ENCODE data around the gene FBXO39.
"Not testable (repeated sequence)": the region's sequence is repeated elsewhere in the genome, so short reads cannot be mapped to it uniquely, and the experiment has no call there.

The FBXO39 gene

DNA sequence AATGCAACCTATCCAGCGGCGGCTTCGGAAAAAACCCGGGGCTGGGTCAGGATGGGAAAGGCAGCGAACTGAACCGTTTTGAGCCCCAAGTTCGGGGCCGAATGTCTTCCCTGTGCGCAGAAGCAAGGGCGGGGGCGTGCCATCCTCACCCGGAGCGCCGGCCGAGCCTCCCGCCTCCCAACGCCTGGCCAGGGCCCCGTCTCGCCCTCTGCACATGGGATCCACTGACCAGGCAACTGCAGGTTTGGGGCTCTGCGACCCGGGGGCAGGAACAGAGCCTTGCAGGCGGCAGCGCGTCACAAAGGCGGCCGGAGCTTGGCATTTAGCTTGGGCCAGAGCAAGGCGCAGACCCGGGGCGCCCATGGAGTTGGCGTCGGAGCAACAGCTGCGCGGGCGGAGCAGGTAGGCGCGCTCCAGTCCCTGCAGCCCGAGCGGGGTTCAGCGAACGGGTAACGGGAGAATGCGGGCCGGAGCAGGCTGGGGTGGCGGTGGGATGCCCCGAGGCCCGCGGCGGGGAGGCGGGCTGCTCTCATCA is at the start of gene FBXO39:
FBXO39 (plus strand) TSS at position 345 of the 535 bp plus-strand sequence. CDS start 3,654 bp downstream, outside the sequence.
- no peak for DNase-seq

DNA sequence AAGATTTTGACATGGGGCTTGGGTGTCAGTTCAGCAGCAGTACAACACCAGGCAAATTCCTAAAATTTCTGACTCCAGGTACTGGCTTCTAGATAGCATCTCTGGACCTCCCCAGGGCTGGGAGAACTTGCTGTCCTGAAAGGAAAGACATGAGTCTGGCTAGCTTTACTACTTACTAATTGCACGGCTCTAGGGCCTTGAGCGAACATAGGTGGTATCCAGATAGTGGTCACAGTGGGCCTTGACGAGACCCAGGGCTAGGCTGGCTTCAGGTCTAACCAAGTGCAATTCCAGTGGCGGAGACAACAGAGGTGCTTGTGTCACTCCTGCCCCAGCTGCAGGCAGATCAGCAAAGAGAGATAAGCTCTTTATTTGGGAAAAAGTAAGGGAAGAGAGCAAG is 46.5 kb upstream of the FBXO39 start:
- no peak for DNase-seq

DNA sequence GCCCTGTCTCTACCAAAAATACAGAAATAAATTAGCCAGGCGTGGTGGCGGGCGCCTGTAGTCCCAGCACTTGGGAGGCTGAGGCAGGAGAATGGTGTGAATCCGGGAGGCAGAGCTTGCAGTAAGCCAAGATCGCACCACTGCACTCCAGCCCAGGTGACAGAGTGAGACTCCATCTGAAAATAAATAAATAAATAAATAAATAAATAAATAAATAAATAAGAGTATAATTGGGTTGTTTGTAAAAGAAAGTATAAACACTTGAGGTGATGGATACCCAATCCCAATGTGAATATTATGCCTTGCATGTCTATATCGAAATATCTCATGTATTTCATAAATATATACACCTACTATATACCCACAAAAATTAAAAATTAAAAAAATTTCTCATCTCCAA is 29.4 kb upstream of the FBXO39 start:
- DNase-seq = not testable (repeated sequence)

DNA sequence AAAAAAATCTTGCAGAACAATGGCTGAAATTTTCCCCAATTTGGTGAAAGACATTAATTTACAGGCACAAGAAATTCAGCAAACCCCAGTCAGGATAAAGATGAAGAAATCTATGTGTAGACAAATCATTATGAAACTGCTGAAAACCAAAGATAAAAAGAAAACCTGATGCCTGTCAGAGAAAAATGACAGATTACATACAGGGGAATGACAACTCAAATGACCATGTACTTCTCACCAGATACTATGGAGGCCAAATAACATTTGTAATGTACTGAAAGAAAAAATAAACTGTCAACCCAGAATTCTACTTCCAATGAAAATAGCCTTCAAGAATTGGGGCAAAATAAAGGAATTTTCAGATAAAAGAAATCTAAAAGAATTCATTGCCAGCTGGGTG is 27.4 kb upstream of the FBXO39 start:
- no peak for DNase-seq

DNA sequence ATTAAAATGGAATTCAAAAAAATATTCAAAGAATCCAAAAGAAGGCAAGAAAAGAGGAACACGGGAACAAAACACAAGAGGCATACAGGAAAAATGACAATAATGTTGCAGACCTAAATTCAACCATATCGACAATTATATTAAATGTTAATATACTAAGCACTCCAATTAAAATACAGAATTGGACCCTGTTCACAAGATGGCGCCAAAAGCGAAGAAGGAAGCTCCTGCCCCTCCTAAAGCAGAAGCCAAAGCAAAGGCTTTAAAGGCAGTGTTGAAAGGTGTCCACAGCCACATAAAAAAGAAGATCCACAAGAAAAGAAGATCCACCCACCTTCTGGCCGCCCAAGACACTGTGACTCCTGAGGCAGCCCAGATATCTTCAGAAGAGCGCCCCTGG is 26.5 kb upstream of the FBXO39 start:
- no peak for DNase-seq

DNA sequence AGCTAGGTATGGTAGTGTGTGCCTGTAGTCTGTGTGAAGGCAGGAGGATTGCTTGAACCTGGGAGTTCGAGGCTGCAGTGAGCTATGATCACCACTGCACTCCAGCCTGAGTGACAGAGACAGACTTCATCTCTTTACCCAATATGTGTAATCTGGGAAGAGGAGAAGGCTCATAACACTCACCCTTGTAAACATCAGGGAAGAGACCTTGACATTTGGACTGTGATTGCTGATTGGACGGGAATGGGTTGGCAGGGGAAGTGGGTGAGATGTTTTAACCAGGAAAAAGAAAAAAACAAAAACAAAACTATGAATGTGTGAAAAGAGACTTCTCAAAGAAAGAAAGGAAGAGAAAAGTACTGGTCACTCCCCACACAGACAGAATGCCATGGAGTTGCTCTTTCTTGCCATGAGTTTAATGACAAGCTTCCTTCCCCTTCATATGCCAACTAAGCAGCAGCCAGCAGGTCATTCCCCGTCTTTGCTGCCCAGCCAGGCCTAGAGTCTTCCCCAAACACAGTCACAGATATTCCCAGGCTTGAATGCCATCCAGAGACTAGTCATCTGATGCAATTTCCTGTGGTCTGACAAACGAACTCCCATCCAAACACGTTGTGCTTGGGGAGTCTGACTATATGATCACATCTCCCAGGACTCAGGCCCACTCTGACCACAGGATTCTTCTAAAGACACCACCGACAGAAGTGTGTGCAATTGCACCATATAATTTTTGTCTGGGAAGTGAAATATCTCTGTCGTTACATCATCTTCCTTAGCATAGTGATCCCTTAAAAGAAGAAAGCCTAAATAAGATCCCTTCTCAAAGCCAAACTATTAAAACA is 23.7 kb upstream of the FBXO39 start:
- DNase-seq = peak; percentile 98

DNA sequence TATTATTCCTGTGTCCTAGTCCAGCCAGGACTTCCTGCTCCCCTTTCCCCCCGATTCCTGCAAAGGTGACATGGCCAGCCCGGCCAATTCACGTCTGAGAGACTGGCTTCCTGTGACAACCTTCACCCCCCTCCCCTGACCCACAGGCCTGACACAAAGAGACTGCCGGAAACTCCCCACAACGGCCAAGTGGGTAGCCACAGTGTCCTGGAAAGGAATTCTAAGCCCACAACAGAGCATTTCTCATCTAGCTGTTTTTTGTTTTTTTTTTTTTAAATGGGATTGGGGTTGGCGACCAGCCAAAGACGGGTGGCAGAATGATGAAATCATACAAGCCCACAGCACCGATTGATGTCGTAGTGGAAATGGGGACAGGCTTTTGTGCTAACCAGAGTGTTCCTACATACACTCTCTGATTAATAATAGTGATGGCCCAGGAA is 23.0 kb upstream of the FBXO39 start:
- peak; percentile 73 for DNase-seq

DNA sequence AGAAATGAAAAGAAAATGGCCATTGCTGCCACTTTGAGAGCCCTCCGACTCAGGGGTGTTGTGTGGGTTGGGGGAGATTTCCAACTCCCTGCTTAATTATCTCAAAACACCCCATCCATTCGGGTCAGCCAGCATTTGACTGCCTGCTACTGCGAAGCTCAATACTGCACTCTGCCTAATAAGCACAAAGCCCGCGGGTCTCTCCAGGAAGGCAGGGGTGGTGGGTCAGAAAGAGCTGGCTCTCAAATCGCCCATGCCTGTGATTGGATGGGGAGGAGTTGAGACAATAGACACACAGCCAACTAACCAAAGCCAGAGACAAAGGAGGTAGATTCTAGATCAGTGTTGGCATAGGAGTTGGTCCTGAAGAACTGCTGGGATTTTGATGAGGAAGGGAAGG is 22.5 kb upstream of the FBXO39 start:
- no peak for DNase-seq

DNA sequence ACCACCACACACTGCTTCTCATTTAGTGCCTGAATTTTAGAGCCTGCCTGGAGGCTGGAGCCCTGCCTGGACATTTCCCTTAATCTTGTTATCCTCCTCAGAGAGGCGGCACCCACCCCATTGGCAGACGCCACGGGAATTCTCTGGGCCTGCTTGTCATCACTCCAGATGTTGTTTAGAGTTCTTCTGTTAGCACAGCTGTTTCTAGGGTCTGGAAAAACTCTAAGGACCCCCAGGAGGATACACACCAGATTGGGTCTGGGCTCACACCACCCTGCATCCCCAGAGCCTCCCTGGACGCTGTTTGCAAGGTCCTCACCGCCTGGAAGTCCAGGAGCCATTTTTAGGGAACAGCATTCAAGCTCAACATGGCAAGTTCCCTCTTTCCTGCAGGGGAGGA is 20.7 kb upstream of the FBXO39 start:
- peak; percentile 1 for DNase-seq

DNA sequence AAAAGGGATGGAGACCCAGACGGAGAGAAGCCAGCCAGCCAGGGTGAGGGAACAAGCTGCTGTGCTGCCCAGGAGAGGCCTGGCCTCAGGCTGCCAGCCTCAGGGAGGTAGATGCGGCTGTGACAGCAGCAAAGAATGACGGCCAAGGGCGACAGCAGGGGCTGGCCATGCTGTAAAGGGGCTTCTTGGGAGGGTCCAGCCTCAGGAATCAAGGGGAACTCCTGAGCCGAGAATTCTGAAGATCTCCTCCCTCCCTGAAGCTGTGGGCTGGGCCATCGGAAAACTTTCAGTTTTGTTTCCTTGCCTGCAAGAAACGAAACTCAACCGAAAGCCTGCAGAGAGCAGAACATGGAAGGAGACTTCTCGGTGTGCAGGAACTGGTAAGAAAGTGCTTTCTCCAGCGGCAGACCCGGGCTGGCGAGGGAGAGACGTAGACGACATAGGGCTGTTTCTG is 20.3 kb upstream of the FBXO39 start, which contains the start of gene XAF1:
XAF1 (plus strand) TSS at position 316 of the 454 bp plus-strand sequence; CDS start at position 349, 33 bp downstream.
- DNase-seq = peak; percentile 4

DNA sequence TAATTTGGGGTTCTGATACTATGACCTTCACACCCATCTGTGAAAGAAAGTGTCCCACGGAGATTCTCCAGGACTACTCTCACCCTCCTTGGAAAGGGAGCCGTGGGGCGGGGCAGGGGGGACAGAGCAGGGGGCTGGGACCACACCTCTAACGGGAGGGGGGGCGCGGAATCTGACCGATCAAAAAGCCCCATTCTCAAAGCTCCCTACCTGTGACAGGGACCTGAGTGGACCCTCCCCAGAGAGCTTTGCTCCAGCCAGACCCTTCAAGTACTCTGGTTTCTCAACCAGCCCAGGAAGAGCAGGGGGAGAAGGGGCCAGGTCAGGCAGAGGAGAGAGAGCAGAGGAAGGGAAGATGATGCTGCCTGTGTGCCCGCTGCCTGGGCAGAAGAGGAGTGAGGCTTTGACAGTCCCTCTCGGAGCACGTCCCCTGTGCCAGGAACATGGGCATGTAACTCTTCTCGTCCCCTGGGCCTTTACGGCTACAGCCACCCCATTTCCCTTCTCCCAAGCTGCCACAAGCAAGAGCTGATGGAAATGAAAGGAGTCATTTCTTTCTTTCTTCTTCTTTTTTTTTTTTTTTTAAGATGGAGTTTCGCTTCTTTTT is 19.5 kb upstream of the FBXO39 start:
- no peak for DNase-seq

DNA sequence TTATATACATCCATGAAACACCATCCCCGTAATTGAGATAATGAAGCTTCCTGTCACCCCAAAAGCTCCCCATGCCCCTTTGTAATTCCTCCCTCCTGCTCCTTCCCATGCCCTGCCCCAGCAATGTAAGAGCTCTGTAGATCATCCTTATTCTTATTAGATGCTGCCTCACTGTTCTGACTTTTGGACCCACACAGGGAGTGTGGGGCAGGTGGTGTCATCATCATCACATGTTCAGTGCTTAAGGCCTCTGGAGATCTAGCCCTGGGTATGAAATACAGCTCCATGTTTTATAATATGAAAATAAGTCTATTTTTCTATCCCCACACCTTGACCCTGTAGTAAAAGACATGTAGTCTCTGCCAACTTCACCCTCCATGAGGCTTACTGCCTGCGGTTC is 18.3 kb upstream of the FBXO39 start:
- no peak for DNase-seq

DNA sequence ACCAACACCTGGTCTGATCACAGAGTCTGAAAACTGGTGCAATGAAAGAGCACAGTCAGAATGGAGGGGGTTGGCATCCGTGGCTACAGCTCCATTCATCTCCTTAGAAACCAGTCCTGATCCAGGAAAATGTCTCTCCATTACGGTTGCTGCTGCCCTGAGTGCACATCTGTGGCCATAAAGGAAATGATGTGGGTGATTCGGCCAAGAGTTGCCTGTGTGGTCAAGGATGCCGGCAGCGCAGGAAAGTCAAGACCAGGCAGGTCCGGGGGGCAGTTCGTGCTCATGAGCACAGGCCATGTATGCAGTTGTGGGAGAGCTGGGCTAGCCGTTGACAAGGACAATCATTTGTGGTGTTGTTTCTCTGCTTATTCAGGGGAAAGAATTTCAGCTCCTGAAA is 14.2 kb upstream of the FBXO39 start:
- no peak for DNase-seq

DNA sequence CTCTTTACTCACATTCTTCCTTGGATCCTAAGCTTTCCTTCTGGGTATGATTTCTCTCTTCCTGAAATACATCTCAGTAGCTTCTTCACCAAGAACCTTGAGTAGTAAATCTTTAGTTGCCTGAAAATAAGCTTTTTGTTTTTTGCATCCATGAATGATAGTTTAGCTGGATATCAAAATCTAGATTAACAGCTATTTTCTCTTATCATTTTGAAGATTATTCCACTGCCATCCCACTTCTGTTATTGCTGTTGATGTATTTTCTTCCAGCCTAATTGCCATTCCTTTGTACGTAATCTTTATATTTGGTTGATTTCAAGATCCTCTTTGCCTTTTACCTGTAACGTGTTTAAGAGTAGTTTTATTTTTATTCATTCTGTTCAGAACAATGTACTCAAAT is 7.6 kb upstream of the FBXO39 start:
- DNase-seq = no peak

DNA sequence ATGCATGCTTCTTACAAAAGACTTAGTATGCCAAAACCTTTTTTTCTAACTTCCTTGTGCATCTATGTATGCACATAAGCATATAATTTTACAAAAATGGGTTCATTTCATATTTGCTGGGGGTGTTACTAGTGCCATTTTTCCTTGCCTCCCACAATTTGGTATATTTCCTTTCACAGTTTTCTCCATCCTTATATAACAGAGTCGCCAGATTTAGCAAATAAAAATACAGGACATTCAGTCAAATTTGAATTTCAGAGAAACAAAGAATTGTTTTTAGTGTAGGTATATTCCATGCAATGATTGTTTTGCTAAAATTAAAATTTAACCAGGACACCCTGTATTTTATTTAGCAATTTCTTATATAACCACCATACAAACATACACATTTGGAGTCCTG is 4.0 kb upstream of the FBXO39 start:
- DNase-seq = no peak

DNA sequence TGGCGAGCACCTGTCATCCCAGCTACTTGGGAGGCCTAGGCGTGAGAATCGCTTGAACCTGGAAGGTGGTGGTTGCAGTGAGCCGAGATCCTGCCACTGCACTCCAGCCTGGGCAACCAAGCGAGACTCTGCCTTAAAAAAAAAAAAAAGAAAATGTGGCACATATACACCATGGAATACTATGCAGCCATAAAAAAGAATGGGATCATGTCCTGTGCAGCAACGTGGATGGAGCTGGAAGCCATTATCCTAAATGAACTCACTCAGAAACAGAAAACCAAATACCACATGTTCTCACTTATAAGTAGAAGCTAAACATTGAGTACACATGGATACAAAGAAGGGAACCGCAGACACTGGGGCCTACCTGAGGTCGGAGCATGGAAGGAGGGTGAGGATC is 1.1 kb upstream of the FBXO39 start:
- DNase-seq = not testable (repeated sequence)

DNA sequence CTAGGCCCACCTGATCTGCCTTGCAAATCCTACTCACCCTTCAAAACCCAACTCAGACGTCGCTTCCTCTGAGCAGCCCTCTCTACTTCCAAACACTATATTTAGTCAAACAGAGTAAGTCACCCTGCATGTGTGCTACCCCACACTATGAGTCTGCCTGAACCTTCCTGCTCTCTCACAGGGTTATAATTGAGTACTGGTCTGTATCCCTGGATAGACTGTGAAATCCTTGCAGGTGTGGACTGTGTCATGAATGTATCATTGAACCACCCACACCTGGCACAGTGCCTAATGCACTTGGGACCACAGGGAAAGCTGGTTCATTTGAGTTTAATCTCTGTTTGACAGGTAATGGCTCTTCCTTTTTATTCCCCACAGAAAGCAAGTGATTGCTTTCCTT is 3.4 kb downstream of the FBXO39 start:
- DNase-seq = no peak

DNA sequence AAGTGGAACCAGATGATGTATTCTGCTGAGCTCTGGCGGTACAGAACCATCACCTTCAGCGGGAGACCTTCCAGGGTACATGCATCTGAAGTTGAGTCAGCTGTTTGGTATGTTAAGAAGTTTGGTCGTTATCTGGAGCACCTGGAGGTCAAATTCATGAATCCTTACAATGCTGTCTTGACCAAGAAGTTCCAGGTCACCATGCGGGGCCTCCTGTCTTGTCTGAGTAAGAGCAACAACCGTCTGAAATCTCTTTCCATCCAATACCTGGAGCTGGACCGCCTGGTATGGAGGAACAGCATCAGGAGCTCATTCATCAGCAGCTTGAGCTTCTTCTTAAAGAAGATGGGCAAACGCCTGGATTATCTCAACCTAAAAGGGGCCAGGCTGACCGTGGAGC is 4.0 kb downstream of the FBXO39 start:
- no peak for DNase-seq

DNA sequence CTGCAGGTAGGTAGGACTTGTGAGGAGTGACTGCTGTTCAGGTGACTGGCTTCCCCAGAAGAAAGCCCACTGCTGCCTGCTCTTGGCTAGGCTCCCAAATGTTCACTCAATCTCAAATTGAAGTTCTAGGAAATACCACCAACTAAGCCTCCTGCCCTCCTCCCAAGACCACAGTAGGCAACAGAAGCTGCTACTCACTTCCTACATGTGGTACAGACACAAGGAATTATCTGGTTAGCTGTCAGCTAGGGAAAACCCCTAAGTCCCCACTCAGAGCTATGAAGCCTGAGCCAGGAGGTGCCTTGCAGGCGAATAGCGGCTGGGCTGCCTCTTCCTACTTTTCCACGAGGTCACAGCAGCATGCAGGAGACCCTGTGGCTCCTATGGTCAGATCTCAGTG is 4.9 kb downstream of the FBXO39 start:
- DNase-seq = no peak

DNA sequence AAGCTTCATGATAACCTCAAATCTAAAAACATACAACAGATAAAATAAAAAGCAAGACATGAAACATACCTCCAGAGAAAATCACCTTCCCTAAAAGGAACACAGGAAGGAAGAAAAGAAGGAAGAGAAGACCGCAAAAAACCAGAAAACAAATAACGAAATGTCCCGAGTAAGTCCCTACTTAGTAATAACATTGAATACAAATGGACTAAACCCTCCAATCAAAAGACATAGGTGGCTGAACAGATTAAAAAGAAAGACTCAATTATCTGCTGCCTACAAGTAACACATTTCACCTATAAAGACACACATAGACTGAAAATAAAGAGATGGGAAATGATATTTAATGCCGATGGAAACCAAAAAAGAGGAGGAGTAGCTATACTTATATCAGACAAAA is 6.2 kb downstream of the FBXO39 start:
- no peak for DNase-seq

DNA sequence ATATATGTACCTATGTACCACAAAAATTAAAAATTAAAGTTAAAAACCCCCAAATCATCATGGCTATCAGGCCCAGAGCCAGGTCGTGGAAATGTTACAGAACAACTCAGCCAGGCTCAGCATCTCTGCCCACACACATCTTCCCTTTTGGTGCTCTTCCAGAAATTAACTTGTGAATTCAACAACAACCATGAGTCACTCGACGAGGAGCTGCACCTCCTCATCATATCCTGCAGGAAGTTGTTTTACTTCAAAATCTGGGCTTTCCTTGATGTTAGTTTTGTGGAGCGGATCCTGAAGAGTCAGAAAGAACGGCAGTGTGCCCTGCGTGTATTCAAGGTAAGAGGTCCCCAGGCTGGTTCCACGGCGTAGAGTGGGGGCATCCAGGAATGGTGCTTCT is 10.6 kb downstream of the FBXO39 start:
- peak; percentile 74 for DNase-seq

DNA sequence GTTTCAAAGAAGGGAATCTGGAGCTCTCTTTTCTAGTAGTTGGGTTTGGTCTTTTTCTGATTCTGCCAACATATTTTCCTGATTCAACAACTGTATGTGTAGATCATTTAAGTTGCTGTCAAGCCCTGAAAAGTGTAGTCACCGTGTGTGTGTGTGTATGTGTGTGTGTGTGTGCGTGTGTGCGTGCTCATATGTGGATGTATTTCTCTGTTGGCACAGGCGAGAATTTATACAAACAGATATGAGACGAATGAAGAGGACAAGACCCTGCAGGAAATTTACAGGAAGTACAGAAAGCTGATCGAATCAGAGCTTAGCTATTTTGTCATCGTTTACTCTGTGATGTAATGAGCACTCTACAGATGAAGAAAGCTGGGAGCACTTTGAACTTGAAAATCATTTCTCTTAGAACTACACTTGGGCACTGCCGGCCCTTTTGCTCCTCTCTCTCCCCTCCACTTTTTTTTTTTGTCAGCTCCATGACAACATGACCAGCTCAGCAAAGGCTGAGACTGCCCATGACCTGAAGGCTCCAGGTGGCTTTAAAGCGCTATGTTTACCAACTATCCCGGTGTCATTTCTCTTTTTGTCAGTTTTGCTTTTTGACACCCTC is 11.2 kb downstream of the FBXO39 start:
- no peak for DNase-seq

DNA sequence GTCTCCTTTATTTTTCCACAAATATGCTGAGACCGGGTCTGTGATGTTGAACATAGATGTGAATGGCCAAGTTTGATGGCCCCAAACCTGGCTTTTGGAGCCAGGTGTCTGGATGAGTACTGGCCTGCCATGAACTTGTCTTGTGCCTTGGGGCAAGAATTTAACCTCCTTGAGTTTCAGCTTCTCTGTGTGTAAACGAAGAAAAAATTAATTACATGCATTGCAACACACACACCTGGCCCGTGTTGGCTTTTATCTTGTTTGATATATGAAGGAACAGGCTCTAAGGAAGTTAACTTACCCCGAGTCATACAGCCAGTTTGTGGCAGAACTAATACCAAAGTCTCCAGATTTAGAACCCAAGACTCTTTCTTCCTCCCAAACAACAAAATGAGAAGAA is 13.1 kb downstream of the FBXO39 start:
- DNase-seq = no peak
